Lower leg skin (tissue), 3 donors: ENCODE data around the gene PROSER2.

Experiments
- CTCF ChIP-seq, 3 donors: fragments of 450-650 bp; IDR thresholded peaks; one replicate each; pipeline ENCODE4 v1.5.1; 2016; ENCODE audit warnings: antibody characterized with exemption in 3 of 3, mild to moderate bottlenecking in 3 of 3, moderate library complexity in 2 of 3
- POLR2A ChIP-seq, 2 donors: fragments of 450-650 bp; IDR thresholded peaks; one replicate each; pipeline ENCODE4 v1.6.1; 2016 to 2017; ENCODE audit warnings: antibody characterized with exemption in 2 of 2, mild to moderate bottlenecking in 1 of 2, moderate library complexity in 1 of 2

DNA sequence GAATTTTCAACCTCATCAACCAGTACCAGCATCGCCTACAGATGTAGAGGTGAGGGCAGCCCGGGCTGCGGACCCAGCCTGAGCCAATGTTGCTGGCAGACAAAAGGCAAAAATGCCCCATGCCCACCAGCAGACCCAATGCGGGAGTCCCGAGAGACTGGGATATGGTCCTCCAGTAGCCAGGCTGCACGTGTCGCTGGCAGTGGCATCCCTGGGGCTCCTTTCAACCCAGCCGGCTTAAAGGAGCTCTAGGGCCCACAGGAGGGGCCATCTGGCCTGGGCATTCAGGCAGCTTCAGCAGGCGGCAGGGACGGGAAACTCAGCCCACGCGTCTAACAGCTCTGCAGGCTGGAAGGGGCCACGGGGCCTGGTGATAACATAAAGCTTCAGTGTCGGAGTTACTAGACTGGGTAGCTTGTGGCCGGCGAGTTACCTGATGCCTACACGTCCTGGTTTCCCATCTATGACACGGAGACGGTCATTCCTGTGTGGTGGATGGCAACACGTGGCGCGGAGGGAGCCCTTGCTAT, 70.7 kb downstream of the PROSER2 start:
- TF ChIP-seq CTCF (IDR thresholded peaks at IDR 0.05) = no peak
- no peak for TF ChIP-seq POLR2A (IDR thresholded peaks at IDR 0.05)
